IPS-18a (cell line): ENCODE measurements around the gene HIVEP3.
A peak's percentile ranks its signal among the peaks of the same experiment; 100 is the strongest.
"Not testable (repeated sequence)": the region's sequence is repeated elsewhere in the genome, so short reads cannot be mapped to it uniquely, and the experiment has no call there.

ENCODE experiments used
- H3K27ac ChIP-seq: one replicate; pipeline ENCODE4 v1.5.1; 2013; ENCODE audit warnings: low read length
- H3K27me3 ChIP-seq: one replicate; pipeline ENCODE4 v1.6.1; 2013; ENCODE audit warnings: mild to moderate bottlenecking, low read length; ENCODE audit not compliant: control insufficient read depth, insufficient read depth
- H3K36me3 ChIP-seq: one replicate; pipeline ENCODE4 v1.6.1; 2013; ENCODE audit warnings: low read depth, low read length; ENCODE audit not compliant: control insufficient read depth
- H3K4me1 ChIP-seq: one replicate; pipeline ENCODE4 v1.6.1; 2013; ENCODE audit warnings: low read depth, low read length; ENCODE audit not compliant: control insufficient read depth
- H3K4me3 ChIP-seq: one replicate; pipeline ENCODE4 v1.5.1; 2013; ENCODE audit warnings: low read length
- H3K9ac ChIP-seq: one replicate; pipeline ENCODE4 v1.6.1; 2013; ENCODE audit warnings: mild to moderate bottlenecking, low read length, moderate library complexity
- H3K9me3 ChIP-seq: one replicate; pipeline ENCODE4 v1.6.1; 2013; ENCODE audit warnings: low read depth, low read length; ENCODE audit not compliant: control insufficient read depth

Gene HIVEP3

DNA sequence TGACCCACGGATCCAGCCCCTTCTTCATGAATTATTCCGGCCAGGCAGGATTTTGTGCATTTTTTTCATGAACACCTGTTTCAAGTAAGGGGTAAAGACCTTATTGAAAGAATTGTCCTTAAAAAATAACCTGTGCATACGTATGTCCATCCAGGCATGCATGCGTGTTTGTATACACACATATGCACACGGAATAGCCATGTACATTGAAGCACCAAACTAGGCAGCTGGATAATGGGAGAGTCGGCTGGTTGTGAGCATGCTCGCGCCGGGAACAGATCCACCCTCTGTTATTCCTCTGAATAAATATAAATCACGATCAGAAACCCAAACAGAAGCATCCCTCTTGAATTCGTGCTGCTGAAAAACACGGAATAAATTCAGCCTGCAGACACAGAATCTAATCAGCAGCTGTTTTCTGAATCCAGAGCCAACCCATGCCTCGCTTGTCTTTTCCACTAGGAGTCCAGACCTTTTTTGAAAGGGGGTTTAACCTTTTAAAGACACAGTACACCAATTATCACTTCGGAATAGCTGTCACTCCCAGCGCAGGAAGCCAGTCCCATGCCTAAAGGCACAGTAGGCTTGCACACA lies at the start of gene HIVEP3:
Gene HIVEP3 (minus strand): TSS at position 473 of the 594 bp plus-strand sequence.
- Histone ChIP-seq H3K4me1 (peaks cover 20% of the 10 kb centered on the region), H3K27me3 (peaks cover 47% of the 10 kb centered on the region), H3K9ac (no peak within 1 kb of the TSS), H3K9me3 (no peaks in the 10 kb centered on the region), H3K27ac (no peak within 1 kb of the TSS), H3K36me3 (no peaks in the 10 kb centered on the region), H3K4me3 (peak within 1 kb of the TSS; percentile 53)

DNA sequence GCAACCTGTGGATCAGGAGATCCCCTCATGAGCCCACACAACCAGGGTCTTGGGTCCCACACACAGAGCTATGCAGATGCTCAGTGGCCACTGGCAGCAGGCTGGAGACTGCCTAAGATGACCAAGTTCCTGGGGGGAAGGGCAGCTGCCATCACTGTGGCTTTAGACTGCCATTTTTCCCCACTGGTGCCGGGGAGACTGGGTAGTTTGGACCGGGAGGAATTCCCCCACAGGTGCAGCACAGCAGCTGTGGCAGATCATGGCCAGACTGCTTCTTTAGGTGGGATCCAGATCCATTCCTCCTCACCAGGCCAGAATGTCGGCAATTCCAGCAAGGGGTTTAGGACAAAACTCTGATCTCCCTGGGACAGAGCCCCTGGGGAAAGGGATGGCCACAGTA lies 45.7 kb upstream of the HIVEP3 start:
- Histone ChIP-seq H3K4me1 (no peaks in the 10 kb centered on the region), H3K4me3 (no peak overlapping the region), H3K27me3 (no peaks in the 10 kb centered on the region), H3K9ac (no peak overlapping the region), H3K36me3 (no peaks in the 10 kb centered on the region), H3K27ac (no peak overlapping the region), H3K9me3 (no peaks in the 10 kb centered on the region)

DNA sequence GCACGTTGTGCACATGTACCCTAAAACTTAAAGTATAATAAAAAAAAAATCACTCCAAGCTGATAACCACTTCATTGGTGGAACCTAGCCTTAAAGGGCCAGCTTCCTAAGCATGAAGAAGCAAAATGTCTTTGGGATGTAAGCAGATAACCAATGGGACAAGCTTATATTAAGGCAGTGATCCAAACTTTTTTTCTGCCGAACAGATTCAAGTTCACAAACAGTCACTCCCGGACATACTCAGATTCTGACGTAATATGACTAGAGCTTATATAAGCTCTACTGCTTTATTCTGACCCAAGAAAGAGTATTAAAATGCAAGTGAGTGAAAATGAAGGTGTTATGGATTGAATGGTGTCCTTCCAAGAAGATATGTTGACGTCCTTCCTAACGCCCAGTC lies 44.9 kb upstream of the HIVEP3 start:
- no peak overlapping the region for H3K9ac ChIP-seq
- H3K4me1 ChIP-seq: no peaks in the 10 kb centered on the region
- no peaks in the 10 kb centered on the region for H3K36me3 ChIP-seq
- H3K27me3 ChIP-seq: no peaks in the 10 kb centered on the region
- H3K27ac ChIP-seq: no peak overlapping the region
- no peaks in the 10 kb centered on the region for H3K9me3 ChIP-seq
- no peak overlapping the region for H3K4me3 ChIP-seq

DNA sequence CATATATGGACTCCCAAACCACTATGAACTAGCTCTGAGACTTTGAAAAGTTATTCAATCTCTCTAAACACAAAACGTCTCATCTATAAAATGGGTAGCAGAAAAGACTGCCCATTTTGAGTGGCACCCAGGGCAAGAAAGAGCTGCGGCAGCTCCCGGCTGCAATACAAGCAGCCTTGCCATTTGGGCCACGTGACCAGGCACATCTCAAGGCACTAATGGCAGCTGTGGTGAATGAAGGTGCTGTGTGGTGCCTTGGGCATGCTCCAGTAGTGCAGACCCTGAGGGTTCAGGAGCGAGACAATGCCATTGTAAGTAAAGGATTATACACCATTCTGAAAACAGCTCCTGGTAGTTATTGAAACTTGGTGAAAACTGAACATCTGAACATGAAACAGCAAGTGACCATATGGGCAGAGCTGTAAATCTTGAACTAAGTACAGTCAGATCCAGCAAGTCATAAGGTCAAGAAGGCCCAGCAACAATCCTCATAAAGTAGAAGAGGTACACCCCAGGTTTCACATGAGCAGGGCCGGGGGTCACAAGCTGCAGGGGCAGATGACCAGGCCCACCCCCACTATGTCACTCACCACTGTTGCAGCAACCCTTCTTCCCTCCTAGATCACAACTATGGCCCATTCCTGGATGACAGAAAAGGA lies 39.4 kb upstream of the HIVEP3 start:
- no peak overlapping the region for H3K9ac ChIP-seq
- H3K27ac ChIP-seq: no peak overlapping the region
- peaks cover 19% of the 10 kb centered on the region for H3K4me1 ChIP-seq
- no peaks in the 10 kb centered on the region for H3K36me3 ChIP-seq
- no peaks in the 10 kb centered on the region for H3K9me3 ChIP-seq
- H3K27me3 ChIP-seq: no peaks in the 10 kb centered on the region
- no peak overlapping the region for H3K4me3 ChIP-seq

DNA sequence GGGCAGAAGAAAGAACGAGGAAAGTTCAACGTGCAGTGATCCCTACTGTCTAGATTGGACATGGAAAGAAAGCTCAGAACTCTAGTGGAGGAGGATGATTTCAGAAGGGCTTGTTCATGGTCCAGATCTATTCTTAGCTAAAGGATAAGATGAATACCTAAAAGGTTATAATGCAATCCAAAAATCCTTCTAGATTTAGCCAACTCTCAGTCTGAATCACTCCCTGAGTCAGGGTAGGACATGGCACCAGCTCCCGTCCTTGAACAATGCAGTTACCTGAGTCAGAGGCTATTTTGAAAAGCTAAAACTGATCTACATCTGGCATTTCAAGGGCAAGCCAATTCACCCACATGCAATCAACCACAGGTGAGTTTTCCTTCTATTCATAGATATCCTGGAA lies 38.8 kb upstream of the HIVEP3 start:
- Histone ChIP-seq H3K9ac (no peak overlapping the region), H3K4me1 (peaks cover 19% of the 10 kb centered on the region), H3K36me3 (no peaks in the 10 kb centered on the region), H3K9me3 (no peaks in the 10 kb centered on the region), H3K27me3 (no peaks in the 10 kb centered on the region), H3K27ac (no peak overlapping the region), H3K4me3 (no peak overlapping the region)

DNA sequence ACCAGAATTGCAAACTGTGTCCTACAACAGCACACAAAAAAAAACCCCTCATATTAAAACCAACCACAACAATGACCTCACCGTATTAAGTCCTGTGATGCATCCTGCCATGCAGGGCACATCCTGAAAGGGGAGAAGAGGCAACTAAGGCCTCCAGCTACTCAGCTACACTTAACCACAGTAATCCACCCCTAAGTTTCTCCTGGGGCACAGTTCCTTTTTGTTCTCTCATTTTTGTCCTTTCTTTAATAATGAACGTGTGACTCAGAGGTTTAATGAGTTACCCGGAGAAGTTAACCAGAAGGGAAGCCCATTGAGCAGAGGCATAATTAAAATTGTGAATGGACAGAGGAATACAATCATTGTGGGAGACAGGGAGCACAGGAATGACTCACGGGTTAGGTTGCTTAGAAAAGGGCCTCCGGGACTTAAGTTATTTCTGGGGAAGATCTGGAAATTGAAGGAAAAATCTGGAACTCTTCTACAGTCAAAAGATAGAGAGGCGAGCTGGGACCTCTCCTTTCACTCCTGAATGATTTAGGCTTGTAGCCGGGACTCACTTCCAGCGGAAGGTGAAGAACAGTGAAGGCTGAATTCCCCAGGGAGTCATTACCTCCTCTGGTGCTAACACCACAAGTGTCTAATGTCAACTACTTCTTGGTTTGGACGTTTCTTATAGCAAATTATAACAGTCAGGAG lies 36.9 kb upstream of the HIVEP3 start:
- Histone ChIP-seq H3K36me3 (no peaks in the 10 kb centered on the region), H3K27ac (no peak overlapping the region), H3K4me1 (peaks cover 19% of the 10 kb centered on the region), H3K27me3 (no peaks in the 10 kb centered on the region), H3K9me3 (no peaks in the 10 kb centered on the region), H3K9ac (no peak overlapping the region), H3K4me3 (no peak overlapping the region)

DNA sequence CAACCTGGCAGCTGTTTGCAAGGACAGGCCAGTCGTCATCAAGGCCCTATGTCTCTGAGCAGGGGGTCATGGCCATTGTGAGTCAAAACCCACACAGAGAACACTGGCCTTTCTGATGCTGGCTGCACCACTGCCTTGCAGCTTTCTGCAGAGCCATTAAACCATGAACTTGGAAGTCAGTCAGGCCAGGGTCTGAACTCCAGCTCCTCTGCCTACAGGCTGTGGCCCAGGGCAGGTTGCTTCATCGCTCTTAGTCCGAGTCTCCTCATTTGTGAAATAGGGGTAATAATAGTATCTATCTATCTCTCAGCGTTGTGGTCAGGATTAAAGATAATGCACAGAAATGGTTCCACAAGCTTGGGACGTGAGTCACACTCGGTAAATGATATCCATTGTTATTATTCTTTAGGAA lies 35.8 kb upstream of the HIVEP3 start:
- H3K36me3 ChIP-seq: no peaks in the 10 kb centered on the region
- H3K4me1 ChIP-seq: peaks cover 19% of the 10 kb centered on the region
- no peak overlapping the region for H3K9ac ChIP-seq
- no peak overlapping the region for H3K27ac ChIP-seq
- no peak overlapping the region for H3K4me3 ChIP-seq
- no peaks in the 10 kb centered on the region for H3K9me3 ChIP-seq
- H3K27me3 ChIP-seq: no peaks in the 10 kb centered on the region

DNA sequence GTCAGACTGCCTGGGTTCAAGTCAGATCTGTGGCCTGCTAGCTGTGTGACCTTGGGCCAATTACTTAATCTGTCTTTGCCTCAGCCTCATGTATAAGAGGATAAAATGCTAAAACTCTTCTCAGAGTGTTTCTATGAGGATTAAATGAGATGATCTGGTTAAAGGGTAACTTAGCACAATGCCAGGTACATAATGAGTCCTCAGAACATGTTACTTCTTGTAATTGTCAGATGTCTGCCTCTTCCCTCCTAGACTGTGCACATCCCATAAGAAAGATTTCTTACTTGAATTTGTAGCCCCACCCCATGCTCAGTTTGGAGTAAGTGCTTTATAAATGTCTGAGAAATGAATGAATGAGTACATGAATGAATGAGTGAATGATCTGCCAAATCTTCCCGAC lies 34.6 kb upstream of the HIVEP3 start:
- no peak overlapping the region for H3K27ac ChIP-seq
- H3K4me3 ChIP-seq: no peak overlapping the region
- H3K9me3 ChIP-seq: no peaks in the 10 kb centered on the region
- peaks cover 19% of the 10 kb centered on the region for H3K4me1 ChIP-seq
- H3K9ac ChIP-seq: no peak overlapping the region
- H3K36me3 ChIP-seq: no peaks in the 10 kb centered on the region
- no peaks in the 10 kb centered on the region for H3K27me3 ChIP-seq

DNA sequence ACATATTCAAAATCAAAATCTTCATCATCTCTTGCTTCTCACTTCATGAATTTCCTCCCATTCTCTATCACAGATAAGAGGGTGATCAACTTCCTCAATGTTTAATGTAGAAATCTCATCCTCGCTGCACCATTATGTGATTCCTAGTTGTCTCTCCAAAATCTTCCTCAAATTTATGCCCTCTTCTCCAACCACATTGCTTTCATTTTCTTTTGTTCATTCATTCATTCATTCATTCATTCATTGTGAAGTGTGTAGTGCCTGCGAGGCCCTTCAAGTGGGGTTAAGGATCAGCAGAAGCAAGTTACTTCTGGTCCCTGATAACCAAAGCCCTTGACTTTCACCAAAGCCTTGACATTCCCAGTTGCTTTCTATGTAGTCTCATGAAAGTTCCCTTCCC lies 33.5 kb upstream of the HIVEP3 start:
- Histone ChIP-seq H3K27ac (no peak overlapping the region), H3K36me3 (no peaks in the 10 kb centered on the region), H3K9me3 (no peaks in the 10 kb centered on the region), H3K4me3 (no peak overlapping the region), H3K9ac (no peak overlapping the region), H3K27me3 (no peaks in the 10 kb centered on the region), H3K4me1 (peaks cover 19% of the 10 kb centered on the region)

DNA sequence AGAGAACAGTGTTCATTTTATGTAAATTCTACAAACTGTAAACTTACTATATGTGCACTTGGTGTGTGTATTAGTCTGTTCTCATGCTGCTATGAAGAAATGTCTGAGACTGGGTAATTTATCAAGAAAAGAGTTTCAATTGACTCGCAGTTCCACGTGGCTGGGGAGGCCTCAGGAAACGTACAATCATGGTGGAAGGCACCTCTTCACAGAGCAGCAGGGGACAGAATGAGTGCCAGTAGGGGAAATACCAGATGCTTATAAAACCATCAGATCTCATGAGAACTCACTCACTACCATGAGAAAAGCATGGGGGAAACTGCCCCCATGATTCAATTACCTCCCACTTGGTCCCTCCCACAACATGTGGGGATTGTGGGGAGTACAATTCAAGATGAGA lies 32.8 kb upstream of the HIVEP3 start:
- not testable (repeated sequence) for H3K9ac ChIP-seq, H3K36me3 ChIP-seq, H3K27me3 ChIP-seq, H3K9me3 ChIP-seq, H3K4me3 ChIP-seq, H3K27ac ChIP-seq
- H3K4me1 ChIP-seq: peaks cover 19% of the 10 kb centered on the region

DNA sequence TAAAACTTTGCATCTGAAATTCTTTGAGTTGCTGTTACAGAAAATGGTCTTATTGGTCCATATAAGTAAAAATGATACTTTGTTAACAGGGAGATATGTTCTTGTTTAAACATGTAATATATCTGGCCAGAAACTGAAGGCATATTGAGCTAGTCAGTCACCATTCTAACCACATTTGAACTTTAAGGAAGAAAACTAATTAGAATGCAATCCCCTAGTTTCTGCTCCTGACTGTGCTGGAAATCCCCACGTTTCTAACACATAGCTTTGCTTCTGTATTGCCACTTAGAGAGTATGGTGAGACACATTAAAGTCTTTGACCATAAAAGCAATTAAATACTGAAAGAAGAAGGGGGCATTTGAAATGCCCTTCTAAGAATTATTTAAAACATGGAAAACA lies 32.1 kb upstream of the HIVEP3 start:
- Histone ChIP-seq H3K9me3 (no peaks in the 10 kb centered on the region), H3K27ac (no peak overlapping the region)

DNA sequence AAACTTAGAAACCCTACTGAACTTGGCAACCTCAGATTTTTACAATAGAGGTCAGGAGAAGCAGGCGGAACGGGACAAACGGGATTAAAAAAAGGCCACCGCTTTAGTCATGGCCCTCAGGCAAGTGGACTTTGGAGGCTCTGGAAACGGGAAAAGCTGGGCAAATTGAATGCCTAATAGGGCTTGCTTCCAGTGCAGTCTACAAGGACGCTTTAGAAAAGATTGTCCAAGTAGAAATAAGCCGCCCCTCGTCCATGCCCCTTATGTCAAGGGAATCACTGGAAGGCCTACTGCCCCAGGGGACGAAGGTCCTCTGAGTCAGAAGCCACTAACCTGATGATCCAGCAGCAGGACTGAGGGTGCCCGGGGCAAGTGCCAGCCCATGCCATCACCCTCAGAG lies 27.2 kb upstream of the HIVEP3 start:
- not testable (repeated sequence) for H3K4me1 ChIP-seq, H3K9me3 ChIP-seq, H3K9ac ChIP-seq, H3K27ac ChIP-seq, H3K36me3 ChIP-seq, H3K4me3 ChIP-seq, H3K27me3 ChIP-seq

More for the DNA sequence above, 32.1 kb upstream of the HIVEP3 start:
- H3K36me3 ChIP-seq: no peaks in the 10 kb centered on the region
- peaks cover 19% of the 10 kb centered on the region for H3K4me1 ChIP-seq
- no peaks in the 10 kb centered on the region for H3K27me3 ChIP-seq
- no peak overlapping the region for H3K4me3 ChIP-seq
- H3K9ac ChIP-seq: no peak overlapping the region
